Midbrain (tissue), 1 donor: Measurements from ENCODE around the gene USP48.
"Not testable (repeated sequence)": the region's sequence is repeated elsewhere in the genome, so short reads cannot be mapped to it uniquely, and the experiment has no call there.

Experiments used
- DNase-seq: peaks from one replicate; lab custom pipeline; 2025; lab: John Stamatoyannopoulos, UW

USP48 gene

DNA sequence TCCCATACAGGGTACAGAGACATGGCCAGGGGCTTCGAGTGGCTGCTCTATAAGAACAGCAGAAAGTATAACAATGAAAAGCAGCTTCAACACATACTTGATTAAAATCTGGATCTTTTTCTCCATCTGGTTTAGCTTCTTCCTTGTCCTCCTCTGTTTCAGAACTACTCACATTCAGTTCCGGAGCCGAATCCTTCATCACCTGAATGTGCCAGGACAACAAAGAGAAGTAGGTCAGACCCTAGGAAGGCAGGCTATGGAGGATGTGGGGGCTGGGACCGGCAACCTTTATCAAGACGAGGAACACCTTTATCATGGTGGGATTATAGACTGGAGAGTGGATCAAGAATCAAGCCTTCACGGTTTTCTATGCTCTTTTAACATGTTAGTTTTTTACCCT is 81.5 kb downstream of the USP48 start:
- no peak for DNase-seq

DNA sequence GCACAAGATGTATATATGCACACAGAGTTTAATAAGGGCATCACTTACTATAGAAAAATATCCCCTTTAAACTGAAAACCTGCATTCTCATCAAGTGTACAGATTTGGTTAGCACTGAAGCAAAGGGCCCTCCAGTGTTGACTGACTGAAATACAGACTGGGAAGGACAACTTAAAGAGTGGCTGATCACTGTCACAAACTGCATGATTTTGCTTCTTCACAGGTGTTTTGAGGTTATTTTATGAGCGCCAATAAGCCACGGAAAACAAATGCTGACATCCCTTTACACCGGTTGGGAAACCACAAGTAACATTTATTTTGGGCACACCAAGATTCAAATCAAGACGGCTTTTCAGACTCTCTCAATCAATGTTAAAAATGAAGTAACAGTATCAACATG is 82.9 kb downstream of the USP48 start:
- no peak for DNase-seq

- DNase-seq: no peak
These were observed 86.0 kb downstream of the USP48 start for GRCh38 chr1:21696931-21697330.

DNA sequence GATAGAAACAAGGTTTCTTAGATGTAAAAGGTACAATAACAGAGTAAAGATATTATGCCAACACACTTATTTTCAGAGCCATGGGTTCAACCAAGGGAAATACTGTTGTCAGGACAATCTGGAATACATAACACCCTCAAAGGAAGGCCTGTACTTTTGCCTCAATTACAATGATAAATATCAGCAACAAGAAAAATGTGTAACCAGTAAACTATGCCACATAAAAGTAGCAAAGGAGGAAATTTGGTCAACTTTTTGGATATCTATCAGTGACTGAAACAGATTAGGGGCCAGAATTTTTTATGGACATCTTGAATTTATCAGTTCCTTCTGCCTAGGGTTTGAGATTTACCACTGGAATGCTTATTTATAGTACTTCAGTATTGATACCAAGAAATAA is 89.2 kb downstream of the USP48 start:
- no peak for DNase-seq

DNA sequence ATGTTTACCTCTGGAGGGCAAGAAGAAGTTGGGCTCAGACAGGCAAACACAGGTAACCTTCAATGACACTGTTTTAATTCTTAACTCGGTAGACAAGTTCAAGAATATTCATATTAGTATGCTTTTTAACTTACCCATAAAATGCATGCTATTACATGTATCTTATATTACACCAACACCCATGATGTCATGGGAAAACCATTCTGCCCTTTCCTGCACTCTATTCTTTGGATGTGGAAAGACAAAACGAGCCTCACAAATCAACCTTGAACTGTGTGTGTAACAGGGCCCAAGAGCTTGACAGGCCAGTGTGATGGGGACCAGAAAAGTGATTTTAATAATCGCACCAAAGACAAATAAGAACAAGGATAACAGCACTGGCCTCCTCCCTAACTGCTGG is 91.2 kb downstream of the USP48 start:
- no peak for DNase-seq

GRCh38 chr1:21689661-21690372 is 93.1 kb downstream of the USP48 start:
- no peak for DNase-seq

- no peak for DNase-seq
These were observed 95.8 kb downstream of the USP48 start for GRCh38 chr1:21687081-21687529.

DNA sequence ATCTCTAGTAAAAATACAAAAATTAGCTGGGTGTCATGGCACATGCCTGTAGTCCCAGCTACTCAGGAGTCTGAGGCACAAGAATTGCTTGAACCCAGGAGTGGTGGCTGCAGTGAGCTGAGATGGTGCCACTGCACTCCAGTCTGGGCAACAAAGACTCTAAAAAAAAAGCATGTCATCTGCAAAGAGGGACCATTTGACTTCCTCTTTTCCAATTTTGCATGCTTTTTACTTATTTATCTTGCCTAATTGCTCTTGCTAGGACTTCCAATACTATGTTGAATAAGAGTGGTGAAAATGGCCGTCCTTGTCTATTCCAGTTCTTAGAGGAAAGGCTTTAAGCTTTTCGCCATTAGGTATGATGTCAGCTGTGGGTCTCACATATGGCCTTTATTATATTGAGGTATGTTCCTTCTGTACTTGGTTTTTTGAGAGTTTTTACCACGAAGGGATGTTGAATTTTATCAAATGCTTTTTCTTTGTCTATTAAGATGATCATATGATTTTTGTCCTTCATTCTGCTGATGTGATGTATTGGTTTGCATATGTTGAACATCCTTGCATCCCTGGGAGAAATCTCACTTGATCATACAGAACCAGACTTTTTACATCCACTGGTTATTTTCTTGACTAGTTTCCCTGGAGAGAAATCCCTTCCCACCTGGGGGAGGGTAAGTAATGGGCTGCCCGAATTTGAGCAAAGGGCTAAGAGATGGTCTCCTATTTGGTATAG is 96.8 kb downstream of the USP48 start:
- no peak for DNase-seq

- no peak for DNase-seq
These were observed 101.5 kb downstream of the USP48 start for GRCh38 chr1:21681426-21681825.

DNA sequence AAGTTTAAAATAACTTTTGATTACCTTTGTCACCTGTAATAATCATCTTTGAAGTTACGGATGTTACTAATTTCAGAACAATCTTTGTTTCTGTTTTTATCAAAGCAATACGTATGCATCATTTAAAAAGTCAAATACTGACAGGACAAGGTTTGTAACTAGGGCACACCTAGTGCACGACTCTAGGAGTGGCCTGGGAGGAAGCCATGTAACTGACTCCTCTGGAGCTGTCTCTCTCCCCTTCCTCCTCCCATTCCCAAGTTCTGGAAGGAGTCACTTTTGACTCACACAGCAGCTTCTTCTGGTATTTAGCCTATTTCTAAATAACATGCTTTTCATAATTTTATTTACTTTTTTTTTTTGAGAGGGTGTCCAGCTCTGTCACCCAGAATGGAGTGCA is 102.0 kb downstream of the USP48 start:
- DNase-seq: no peak

DNA sequence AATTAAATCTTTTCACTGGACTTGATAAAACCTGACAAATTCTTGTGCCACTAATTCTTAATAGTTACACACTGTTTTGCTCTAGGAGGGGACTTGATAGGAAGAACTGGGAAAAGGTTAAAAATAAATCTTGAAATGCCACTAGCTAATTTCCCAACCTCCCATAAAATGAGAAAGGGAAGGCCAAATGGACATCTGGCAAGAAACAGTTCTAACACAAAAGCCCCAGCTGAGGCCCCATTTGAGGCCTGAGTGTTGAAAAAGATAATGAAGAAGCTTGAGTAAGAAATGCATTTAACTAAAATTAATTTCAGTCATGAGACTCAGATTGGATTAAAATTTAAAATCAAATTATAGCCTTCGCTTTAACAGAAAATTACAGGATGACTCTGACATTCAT is 102.6 kb downstream of the USP48 start:
- DNase-seq: no peak

DNA sequence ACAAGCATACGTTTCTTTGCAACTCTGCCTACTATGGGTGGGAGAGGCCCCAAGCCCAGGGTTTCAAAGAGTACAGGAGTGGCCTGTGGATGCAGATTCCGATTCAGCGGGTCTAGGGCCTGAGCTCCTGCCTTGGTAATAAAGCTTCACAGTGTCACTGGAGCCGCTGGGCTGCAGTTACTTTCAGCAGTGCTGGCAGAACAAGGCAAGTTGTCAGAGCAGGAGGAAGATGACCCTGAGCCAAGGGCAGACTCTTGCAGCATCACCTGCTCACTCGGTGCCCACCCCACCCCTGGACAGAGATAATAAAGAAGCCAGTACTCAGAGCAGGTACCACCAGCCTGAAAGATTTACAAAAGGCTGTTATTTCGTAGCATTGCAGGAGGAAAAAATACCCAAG is 105.8 kb downstream of the USP48 start:
- no peak for DNase-seq

GRCh38 chr1:21674957-21675356 is 108.0 kb downstream of the USP48 start:
- DNase-seq: no peak

DNA sequence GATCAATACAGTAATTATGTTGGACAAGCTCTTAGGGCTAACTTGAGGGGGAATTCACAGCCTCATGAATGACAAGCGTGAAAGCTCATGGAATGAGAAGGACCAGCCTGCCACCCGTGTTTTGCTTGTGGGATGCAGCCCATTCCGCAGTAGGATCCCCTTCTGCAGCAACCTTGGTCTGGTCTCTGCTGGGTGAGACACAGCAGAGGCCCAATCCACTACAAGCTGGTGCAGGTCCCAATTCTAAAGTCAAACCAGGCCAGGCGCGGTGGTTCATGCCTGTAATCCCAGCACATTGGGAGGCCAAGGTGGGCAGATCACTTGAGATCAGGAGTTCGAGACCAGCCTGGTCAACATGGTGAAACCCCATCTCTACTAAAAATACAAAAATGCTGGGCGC is 109.1 kb downstream of the USP48 start:
- not testable (repeated sequence) for DNase-seq

DNA sequence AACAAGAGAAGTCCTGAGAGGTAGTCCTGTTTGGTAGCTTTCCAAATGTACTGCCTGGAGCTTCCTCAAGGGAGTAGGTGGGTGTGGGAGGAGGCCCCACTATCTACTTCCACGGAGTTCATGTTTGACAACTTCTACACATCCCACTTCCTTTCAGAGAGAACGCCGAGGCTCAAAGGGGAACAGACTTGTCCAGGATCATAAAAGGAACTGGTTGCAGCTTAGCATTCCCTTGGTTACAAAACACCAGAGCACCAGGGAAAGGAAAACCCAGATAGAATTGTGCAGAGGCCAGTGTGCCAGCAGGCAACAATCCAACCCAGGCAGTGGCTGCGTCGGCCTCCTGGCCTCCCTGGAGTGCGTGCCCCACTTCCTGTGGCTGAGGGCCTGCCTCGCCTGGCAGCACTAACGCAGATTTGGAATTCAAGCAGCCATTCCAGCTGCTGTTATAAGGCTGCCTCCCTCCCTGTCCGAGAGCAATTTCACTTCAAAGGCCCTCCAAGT is 109.6 kb downstream of the USP48 start:
- peak; percentile 45 for DNase-seq

- no peak for DNase-seq
These were observed 110.3 kb downstream of the USP48 start for GRCh38 chr1:21672478-21673276.

GRCh38 chr1:21671915-21672314 is 111.0 kb downstream of the USP48 start:
- no peak for DNase-seq

GRCh38 chr1:21670956-21671902 is 111.7 kb downstream of the USP48 start:
- no peak for DNase-seq

- no peak for DNase-seq
These were observed 112.7 kb downstream of the USP48 start for GRCh38 chr1:21670059-21670881.

DNA sequence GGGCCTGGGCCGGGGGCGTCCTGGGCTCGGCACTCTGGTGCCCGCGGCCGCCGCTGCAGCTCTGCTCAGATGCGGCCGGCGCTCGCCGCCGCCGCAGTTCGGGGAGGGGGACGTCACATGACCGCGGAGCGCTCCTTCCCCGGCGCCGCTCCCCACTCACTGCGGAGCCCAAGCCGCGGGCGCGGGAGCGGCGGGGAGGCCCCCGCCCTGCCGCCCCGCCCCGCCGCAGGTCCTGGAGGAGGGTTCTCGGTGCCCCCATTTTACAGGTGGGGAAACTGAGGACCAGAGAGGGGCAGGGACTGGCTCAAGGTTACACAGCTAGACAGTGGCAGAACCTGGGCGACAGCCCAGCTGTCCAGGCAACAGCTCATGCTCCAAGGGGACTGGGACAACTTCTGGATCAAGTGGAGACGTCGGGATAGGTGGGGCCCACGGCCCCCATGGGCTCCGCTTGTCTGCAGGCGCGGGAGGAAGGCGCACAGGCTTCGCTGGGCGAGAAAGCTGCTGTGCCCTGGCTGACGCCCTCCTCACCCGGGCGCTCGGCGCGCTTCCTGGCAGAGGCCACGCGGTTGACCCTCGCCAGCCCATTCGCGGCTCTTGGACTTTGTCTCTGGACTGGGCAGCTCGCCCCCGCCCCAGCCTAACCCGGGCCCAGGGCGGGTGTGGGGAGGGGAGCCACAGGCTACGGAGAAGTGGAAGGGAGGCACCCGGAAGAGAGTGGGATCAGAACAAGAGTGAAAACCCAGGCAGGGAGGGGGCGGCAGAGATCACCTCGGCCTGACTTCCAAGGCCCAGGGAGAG is 113.5 kb downstream of the USP48 start, which contains the start of gene RAP1GAP:
RAP1GAP (minus strand) TSS at position 100 of the 801 bp plus-strand sequence. CDS start 49,325 bp downstream, outside the sequence.
- peak; percentile 29 for DNase-seq
